Left ventricle myocardium superior (tissue), 1 donor: Measurements from ENCODE around the gene EVC2. TPM values are rescaled to one million over a fixed set of nuclear protein-coding genes. Genes with fewer than 3 reads are reported as not detected.
"Not testable (repeated sequence)": the region's sequence is repeated elsewhere in the genome, so short reads cannot be mapped to it uniquely, and the experiment has no call there.

Experiments
- ATAC-seq: fragments of 200-7000 bp; cut with Tn5 transposase; one replicate; pipeline ENCODE4 v1.9.1; 2020; ENCODE audit warnings: mild to moderate bottlenecking, moderate library complexity
- DNase-seq: peaks from one replicate; pipeline ENCODE4 v3.0.0-alpha.2; 2020
- intact Hi-C: fragments of 100-400 bp; cut with micrococcal nuclease; formaldehyde crosslinking; loops from one replicate; pipeline ENCODE4 v1.11.0; 2022
- total RNA-seq: library from RNA; stranded (reverse); fragmentation: NEBNext Ultra II Directional; extraction: Animal tissue kit (Norgen Biotek cat#: 25700); gene quantifications from one replicate; pipeline ENCODE4 v1.2.1, GENCODE V29; 2021
- donor health status: DM: no; HTN: yes; CAD: no; lungs with severe emphysema.

Gene EVC2
- total RNA-seq, 1 donor from 2014 or later: 1.5 TPM

GRCh38 chr4:5747738-5748375 lies 39.5 kb upstream of the EVC2 start:
- intact Hi-C loops: no loop called here
- no peak for DNase-seq

GRCh38 chr4:5746829-5747737 lies 38.7 kb upstream of the EVC2 start:
- ATAC-seq (peak; percentile 62), DNase-seq (no peak)
- intact Hi-C loops: no loop called here

More at GRCh38 chr4:5747738-5748375, 39.5 kb upstream of the EVC2 start:
- peak; percentile 78 for ATAC-seq

- intact Hi-C loops: no loop called here
- no peak for ATAC-seq
- no peak for DNase-seq
These were observed 37.9 kb upstream of the EVC2 start for GRCh38 chr4:5746250-5746649.

- intact Hi-C loops: no loop called here
- ATAC-seq (no peak), DNase-seq (no peak)
These were observed 34.6 kb upstream of the EVC2 start for GRCh38 chr4:5742968-5743367.

- intact Hi-C loops: no loop called here
- ATAC-seq: no peak
These were observed 34.0 kb upstream of the EVC2 start for GRCh38 chr4:5742388-5742787.

GRCh38 chr4:5738061-5738460 lies 29.7 kb upstream of the EVC2 start:
- intact Hi-C loops: no loop called here
- ATAC-seq (no peak), DNase-seq (no peak)

More at GRCh38 chr4:5742388-5742787, 34.0 kb upstream of the EVC2 start:
- DNase-seq: no peak

- DNase-seq (no peak), ATAC-seq (no peak)
- intact Hi-C loops: no loop called here
These were observed 27.1 kb upstream of the EVC2 start for GRCh38 chr4:5735463-5735862.

GRCh38 chr4:5734853-5735252 lies 26.5 kb upstream of the EVC2 start:
- DNase-seq: peak; percentile 68
- intact Hi-C loops: no loop called here
- ATAC-seq: peak; percentile 91

- intact Hi-C loops: no loop called here
- DNase-seq (no peak), ATAC-seq (no peak)
These were observed 23.8 kb upstream of the EVC2 start for GRCh38 chr4:5732158-5732557.

GRCh38 chr4:5730993-5731990 lies 22.9 kb upstream of the EVC2 start:
- ATAC-seq: peak; percentile 37

GRCh38 chr4:5730436-5730835 lies 22.1 kb upstream of the EVC2 start:
- intact Hi-C loops: no loop called here
- no peak for DNase-seq
- no peak for ATAC-seq

More at GRCh38 chr4:5730993-5731990, 22.9 kb upstream of the EVC2 start:
- DNase-seq: peak; percentile 27
- intact Hi-C loops: no loop called here

- DNase-seq, intact Hi-C loops, ATAC-seq: not testable (repeated sequence)
These were observed 20.1 kb upstream of the EVC2 start for GRCh38 chr4:5728412-5728811.

- no peak for DNase-seq
- no peak for ATAC-seq
- intact Hi-C loops: no loop called here
These were observed 16.0 kb upstream of the EVC2 start for GRCh38 chr4:5724377-5724776.

- intact Hi-C loops: no loop called here
- ATAC-seq (no peak), DNase-seq (no peak)
These were observed 14.0 kb upstream of the EVC2 start for GRCh38 chr4:5722328-5722727.

GRCh38 chr4:5721923-5722322 lies 13.6 kb upstream of the EVC2 start:
- DNase-seq: no peak

GRCh38 chr4:5720980-5721379 lies 12.6 kb upstream of the EVC2 start:
- ATAC-seq: no peak
- no peak for DNase-seq

More at GRCh38 chr4:5721923-5722322, 13.6 kb upstream of the EVC2 start:
- intact Hi-C loops: no loop called here
- ATAC-seq: no peak

GRCh38 chr4:5720157-5720850 lies 11.9 kb upstream of the EVC2 start:
- intact Hi-C loops: no loop called here
- DNase-seq: no peak
- ATAC-seq: no peak

More at GRCh38 chr4:5720980-5721379, 12.6 kb upstream of the EVC2 start:
- intact Hi-C loops: no loop called here

- no peak for DNase-seq
- intact Hi-C loops: no loop called here
- no peak for ATAC-seq
These were observed 11.1 kb upstream of the EVC2 start for GRCh38 chr4:5719350-5720055.
